ENCODE data around the gene MECR. TPM values are rescaled to one million over a fixed set of nuclear protein-coding genes. Genes with fewer than 3 reads are reported as not detected.
A peak's percentile ranks its signal among the peaks of the same experiment; 100 is the strongest.

MECR gene
- total and polyA plus RNA-seq, 10 of the 15 experiments (the other 5 are each of a cell fraction or from before 2014, with no cell fraction given) = 7.6 to 66.3 (median 38.7) TPM

GRCh38 chr1:29236712-29237128 is 6.0 kb upstream of the MECR start:
- DNase-seq (ENCODE audit: low read depth, low spot score) (no peak), FAIRE-seq (no peak), ATAC-seq (no peak)
- Histone ChIP-seq H3K9me3 (replicated peaks; ENCODE audit: control insufficient read depth, insufficient read depth, low read length) (no peaks in the 10 kb centered on the region), H3K4me2 (ENCODE audit: control insufficient read depth, insufficient read depth) (peak overlapping the region; percentile 77), H3K9ac (ENCODE audit: control insufficient read depth, insufficient read depth, low read length) (no peak overlapping the region), H3K79me2 (ENCODE audit: control insufficient read depth, insufficient read depth, low read length) (no peaks in the 10 kb centered on the region), H4K20me1 (ENCODE audit: control insufficient read depth, insufficient read depth) (no peaks in the 10 kb centered on the region), H3K4me1 (ENCODE audit: control insufficient read depth, insufficient read depth, low read length) (peaks cover 8% of the 10 kb centered on the region), H3K36me3 (ENCODE audit: control insufficient read depth in 2 of 2, insufficient read depth in 2 of 2, low read length in 1 of 2) (no peaks in the 10 kb centered on the region), H3K27ac (ENCODE audit: control insufficient read depth, insufficient read depth) (no peak overlapping the region), H3K27me3 (replicated peaks in 1 of 2; ENCODE audit: control insufficient read depth in 2 of 2, insufficient read depth in 2 of 2, low read length in 1 of 2) (peaks cover 10 to 21% of the 10 kb centered on the region in 2 experiments), H3K4me3 (peak overlapping the region; percentile 27; the same call in 1 of the 2 replicates), H2AFZ (ENCODE audit: control insufficient read depth, low read depth, low read length) (peak overlapping the region; percentile 36; the same call in 1 of the 2 replicates)
- 5% methylated on average over 30 of the region's 30 CpGs for WGBS (ENCODE audit: insufficient coverage, insufficient replicate concordance, low lambda C conversion rate, missing lambda C conversion rate)
- ChIA-PET POLR2A (no interaction called here), CTCF (interaction anchor here (1.4 kb wide), 1 partner anchor 996 kb away, joined by 3 read pairs; no protein-coding TSS in a partner anchor), RAD21 (ENCODE audit: unreplicated experiment) (interaction anchor here (1.0 kb wide), 3 partner anchors 17 to 1543 kb away, joined by 3 read pairs; no protein-coding TSS in a partner anchor), SMC1A (ENCODE audit: uncharacterized antibody, unreplicated experiment) (no interaction called here)
- BruUV-seq (replicated peaks) = no TSS peak
- no peak for TF ChIP-seq ATF7 (IDR thresholded peaks at IDR 0.05; ENCODE audit: low read depth)
- TF ChIP-seq E2F8 (IDR thresholded peaks at IDR 0.05; ENCODE audit: low read depth, partially characterized antibody) = no peak
- TF ChIP-seq CUX1 (IDR thresholded peaks at IDR 0.05; ENCODE audit: insufficient replicate concordance, low read depth, low read length) = no peak
- peak; percentile 85 for TF ChIP-seq SUZ12 (IDR thresholded peaks at IDR 0.05; ENCODE audit: unreplicated experiment)
- TF ChIP-seq EZH2 (IDR thresholded peaks at IDR 0.05; ENCODE audit: borderline replicate concordance, control insufficient read depth, low read depth, low read length) = peak; percentile 84; the same call in 1 of the 2 replicates
- 0 out of 2 replicates have a peak, but pooled peaks have one; percentile 13 for TF ChIP-seq DPF2 (IDR thresholded peaks at IDR 0.05)
- no peak for TF ChIP-seq SP1 (IDR thresholded peaks at IDR 0.05; ENCODE audit: low read depth, low read length)
- 0 out of 2 replicates have a peak, but pooled peaks have one; percentile 5 for TF ChIP-seq LARP7 (IDR thresholded peaks at IDR 0.05)
- TF ChIP-seq RAD21 (IDR thresholded peaks at IDR 0.05; ENCODE audit: insufficient read depth, low read depth, low read length) = no peak
- in situ Hi-C loops (cut with MboI) = loop anchor here (5.0 to 10.0 kb wide), 2 partner anchors 1471 to 1678 kb away; no protein-coding TSS in a partner anchor
- intact Hi-C loops (cut with micrococcal nuclease; ENCODE audit: unreplicated experiment) = loop anchor here (2.0 to 5.0 kb wide), 3 partner anchors 612 to 1144 kb away; no protein-coding TSS in a partner anchor
